ENCODE results near the gene KNOP1.
"Not testable (repeated sequence)": the region's sequence is repeated elsewhere in the genome, so short reads cannot be mapped to it uniquely, and the experiment has no call there.

Gene KNOP1

DNA sequence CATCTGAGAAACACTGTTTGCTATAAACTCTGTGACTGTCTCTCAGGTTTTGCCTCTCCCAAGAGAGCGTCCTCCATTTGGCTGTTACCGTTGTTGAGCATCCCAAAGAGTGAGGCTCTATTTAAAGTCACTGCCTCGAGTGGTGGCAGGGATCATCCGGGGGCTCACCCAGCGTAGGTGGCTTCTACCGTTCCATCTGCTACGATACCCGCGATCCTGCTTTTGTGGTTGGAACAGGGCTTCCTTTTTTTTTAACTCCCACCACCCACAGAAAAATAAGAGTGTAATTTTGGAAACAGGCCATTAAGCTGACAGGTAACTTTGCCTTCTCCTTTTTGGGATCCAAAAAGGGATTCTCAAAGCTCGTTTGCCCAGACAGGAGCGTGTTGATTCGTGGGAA, 36.4 kb downstream of the KNOP1 start:
- Histone ChIP-seq H3K4me2 (ENCODE audit: low read length) (no peak overlapping the region), H3K4me1 (ENCODE audit: insufficient read depth, low read length, severe bottlenecking) (no peaks in the 10 kb centered on the region), H3F3A (ENCODE audit: insufficient read depth, low read length) (no peaks in the 10 kb centered on the region), H3K27ac (ENCODE audit: low read depth, low read length, poor library complexity, severe bottlenecking) (no peak overlapping the region), H2AFZ (ENCODE audit: low read length) (no peak overlapping the region), H3K4me3 (ENCODE audit: low read depth, low read length, poor library complexity, severe bottlenecking) (no peak overlapping the region), H3K9me2 (ENCODE audit: low read depth, low read length) (no peaks in the 10 kb centered on the region), H3K9ac (ENCODE audit: low read length) (no peak overlapping the region), H3K27me3 (ENCODE audit: insufficient read depth, low read length) (no peaks in the 10 kb centered on the region), H3K79me2 (ENCODE audit: insufficient read depth, low read length) (no peaks in the 10 kb centered on the region), H3K36me3 (ENCODE audit: insufficient read depth, low read length) (peaks cover 35% of the 10 kb centered on the region), H3K9me3 (ENCODE audit: low read length) (no peaks in the 10 kb centered on the region), H4K20me1 (ENCODE audit: insufficient read depth, low read length) (no peaks in the 10 kb centered on the region)
- TF ChIP-seq, protein P1, sequence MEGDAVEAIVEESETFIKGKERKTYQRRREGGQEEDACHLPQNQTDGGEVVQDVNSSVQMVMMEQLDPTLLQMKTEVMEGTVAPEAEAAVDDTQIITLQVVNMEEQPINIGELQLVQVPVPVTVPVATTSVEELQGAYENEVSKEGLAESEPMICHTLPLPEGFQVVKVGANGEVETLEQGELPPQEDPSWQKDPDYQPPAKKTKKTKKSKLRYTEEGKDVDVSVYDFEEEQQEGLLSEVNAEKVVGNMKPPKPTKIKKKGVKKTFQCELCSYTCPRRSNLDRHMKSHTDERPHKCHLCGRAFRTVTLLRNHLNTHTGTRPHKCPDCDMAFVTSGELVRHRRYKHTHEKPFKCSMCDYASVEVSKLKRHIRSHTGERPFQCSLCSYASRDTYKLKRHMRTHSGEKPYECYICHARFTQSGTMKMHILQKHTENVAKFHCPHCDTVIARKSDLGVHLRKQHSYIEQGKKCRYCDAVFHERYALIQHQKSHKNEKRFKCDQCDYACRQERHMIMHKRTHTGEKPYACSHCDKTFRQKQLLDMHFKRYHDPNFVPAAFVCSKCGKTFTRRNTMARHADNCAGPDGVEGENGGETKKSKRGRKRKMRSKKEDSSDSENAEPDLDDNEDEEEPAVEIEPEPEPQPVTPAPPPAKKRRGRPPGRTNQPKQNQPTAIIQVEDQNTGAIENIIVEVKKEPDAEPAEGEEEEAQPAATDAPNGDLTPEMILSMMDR (IDR thresholded peaks at IDR 0.05; ENCODE audit: low read length): no peak
- no peak for TF ChIP-seq EZH2 (IDR thresholded peaks at IDR 0.05; ENCODE audit: borderline replicate concordance, low read length)

- H3K36me3 ChIP-seq (ENCODE audit: insufficient read depth, low read length): peaks cover 37% of the 10 kb centered on the region
- H4K20me1 ChIP-seq (ENCODE audit: insufficient read depth, low read length): no peaks in the 10 kb centered on the region
- H3K9ac ChIP-seq (ENCODE audit: low read length): no peak overlapping the region
- no peaks in the 10 kb centered on the region for H3K27me3 ChIP-seq (ENCODE audit: insufficient read depth, low read length)
- no peak overlapping the region for H3K27ac ChIP-seq (ENCODE audit: low read depth, low read length, poor library complexity, severe bottlenecking)
- no peaks in the 10 kb centered on the region for H3K9me2 ChIP-seq (ENCODE audit: low read depth, low read length)
- H3K4me2 ChIP-seq (ENCODE audit: low read length): no peak overlapping the region
- no peaks in the 10 kb centered on the region for H3K4me1 ChIP-seq (ENCODE audit: insufficient read depth, low read length, severe bottlenecking)
- H3K4me3 ChIP-seq (ENCODE audit: low read depth, low read length, poor library complexity, severe bottlenecking): no peak overlapping the region
- H3K9me3 ChIP-seq (ENCODE audit: low read length): no peaks in the 10 kb centered on the region
- TF ChIP-seq EZH2 (IDR thresholded peaks at IDR 0.05; ENCODE audit: borderline replicate concordance, low read length): no peak
- TF ChIP-seq, protein P1 (IDR thresholded peaks at IDR 0.05; ENCODE audit: low read length): peak; percentile 27
- H2AFZ ChIP-seq (ENCODE audit: low read length): no peak overlapping the region
- no peaks in the 10 kb centered on the region for H3F3A ChIP-seq (ENCODE audit: insufficient read depth, low read length)
- H3K79me2 ChIP-seq (ENCODE audit: insufficient read depth, low read length): no peaks in the 10 kb centered on the region
These were observed 37.1 kb downstream of the KNOP1 start for GRCh38 chr16:19680881-19681340.

DNA sequence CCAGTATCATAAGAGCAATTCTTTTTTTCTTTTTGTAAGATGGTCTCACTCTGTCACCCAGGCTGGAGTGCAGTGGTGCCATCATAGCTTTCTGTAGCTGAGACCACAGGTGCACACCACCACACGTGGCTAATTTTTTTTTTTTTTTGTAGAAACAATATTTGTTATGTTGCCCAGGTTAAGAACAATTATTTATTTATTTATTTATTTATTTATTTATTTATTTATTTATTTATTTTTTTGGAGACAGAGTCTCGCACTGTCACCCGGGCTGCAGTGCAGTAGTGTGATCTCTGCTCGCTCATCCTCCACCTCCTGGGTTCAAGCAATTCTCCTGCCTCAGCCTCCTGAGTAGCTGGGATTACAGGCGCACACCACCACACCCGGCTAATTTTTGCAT, 38.7 kb downstream of the KNOP1 start:
- peaks cover 27% of the 10 kb centered on the region for H3K36me3 ChIP-seq (ENCODE audit: insufficient read depth, low read length)
- not testable (repeated sequence) for H3K27me3 ChIP-seq (ENCODE audit: insufficient read depth, low read length); H3K9ac ChIP-seq (ENCODE audit: low read length); H3K79me2 ChIP-seq (ENCODE audit: insufficient read depth, low read length); H3K4me3 ChIP-seq (ENCODE audit: low read depth, low read length, poor library complexity, severe bottlenecking); H4K20me1 ChIP-seq (ENCODE audit: insufficient read depth, low read length); H3F3A ChIP-seq (ENCODE audit: insufficient read depth, low read length); H3K9me3 ChIP-seq (ENCODE audit: low read length); H3K4me2 ChIP-seq (ENCODE audit: low read length); H3K9me2 ChIP-seq (ENCODE audit: low read depth, low read length); H3K4me1 ChIP-seq (ENCODE audit: insufficient read depth, low read length, severe bottlenecking); H3K27ac ChIP-seq (ENCODE audit: low read depth, low read length, poor library complexity, severe bottlenecking); H2AFZ ChIP-seq (ENCODE audit: low read length)

GRCh38 chr16:19678804-19679203, 39.2 kb downstream of the KNOP1 start:
- Histone ChIP-seq H2AFZ (ENCODE audit: low read length) (no peak overlapping the region), H3K4me1 (ENCODE audit: insufficient read depth, low read length, severe bottlenecking) (no peaks in the 10 kb centered on the region), H3K27ac (ENCODE audit: low read depth, low read length, poor library complexity, severe bottlenecking) (no peak overlapping the region), H3F3A (ENCODE audit: insufficient read depth, low read length) (no peaks in the 10 kb centered on the region), H3K4me2 (ENCODE audit: low read length) (no peak overlapping the region), H3K9ac (ENCODE audit: low read length) (no peak overlapping the region), H3K79me2 (ENCODE audit: insufficient read depth, low read length) (no peaks in the 10 kb centered on the region), H3K36me3 (ENCODE audit: insufficient read depth, low read length) (peaks cover 23% of the 10 kb centered on the region), H3K4me3 (ENCODE audit: low read depth, low read length, poor library complexity, severe bottlenecking) (no peak overlapping the region), H3K27me3 (ENCODE audit: insufficient read depth, low read length) (no peaks in the 10 kb centered on the region), H3K9me2 (ENCODE audit: low read depth, low read length) (no peaks in the 10 kb centered on the region), H4K20me1 (ENCODE audit: insufficient read depth, low read length) (no peaks in the 10 kb centered on the region), H3K9me3 (ENCODE audit: low read length) (no peaks in the 10 kb centered on the region)
- no peak for TF ChIP-seq EZH2 (IDR thresholded peaks at IDR 0.05; ENCODE audit: borderline replicate concordance, low read length)
- TF ChIP-seq, protein P1 (IDR thresholded peaks at IDR 0.05; ENCODE audit: low read length): no peak
